Mesenchymal stem cell (in vitro differentiated cells and primary cell): ENCODE measurements around the gene MKI67.

ENCODE experiments used
- DNase-seq: peaks from one replicate; pipeline ENCODE4 v3.0.0-alpha.2; 2013
- H2AFZ ChIP-seq: one replicate; pipeline ENCODE4 v1.6.1; 2013; ENCODE audit warnings: low read depth, mild to moderate bottlenecking, control low read depth, inconsistent platforms, low read length, moderate library complexity
- H2AK5ac ChIP-seq: 2 replicates; pipeline ENCODE4 v1.6.1; 2013; ENCODE audit warnings: low read length, moderate library complexity, mild to moderate bottlenecking, inconsistent platforms; ENCODE audit not compliant: severe bottlenecking
- H2BK120ac ChIP-seq: one replicate; pipeline ENCODE4 v1.6.1; 2013; ENCODE audit warnings: low read depth, mild to moderate bottlenecking, inconsistent platforms, low read length, moderate library complexity
- H2BK12ac ChIP-seq, 2 experiments: one replicate each; pipeline ENCODE4 v1.6.1; 2013; ENCODE audit warnings: inconsistent platforms in 2 of 2, low read length in 2 of 2, mild to moderate bottlenecking in 2 of 2, moderate library complexity in 2 of 2, control low read depth in 1 of 2
- H2BK15ac ChIP-seq: one replicate; pipeline ENCODE4 v1.6.1; 2013; ENCODE audit warnings: mild to moderate bottlenecking, low read depth, inconsistent platforms; ENCODE audit not compliant: poor library complexity, severe bottlenecking
- H2BK5ac ChIP-seq: 2 replicates; pipeline ENCODE4 v1.6.1; 2013; ENCODE audit warnings: low read depth, mild to moderate bottlenecking, low read length, control low read depth, inconsistent platforms; ENCODE audit not compliant: poor library complexity, severe bottlenecking
- H3K14ac ChIP-seq, 2 experiments: one replicate each; pipeline ENCODE4 v1.6.1; 2013; ENCODE audit warnings: inconsistent platforms in 2 of 2, low read length in 2 of 2, control low read depth in 1 of 2, mild to moderate bottlenecking in 1 of 2, moderate library complexity in 1 of 2
- H3K18ac ChIP-seq, 2 experiments: one replicate each; pipeline ENCODE4 v1.6.1; 2013; ENCODE audit warnings: inconsistent platforms in 2 of 2, low read length in 2 of 2, control low read depth in 1 of 2, low read depth in 1 of 2, mild to moderate bottlenecking in 1 of 2
- H3K23ac ChIP-seq, 2 experiments: one replicate each; pipeline ENCODE4 v1.6.1; 2013; ENCODE audit warnings: inconsistent platforms in 2 of 2, low read length in 2 of 2, mild to moderate bottlenecking in 2 of 2, moderate library complexity in 2 of 2, control low read depth in 1 of 2
- H3K27ac ChIP-seq: 2 replicates; pipeline ENCODE4 v1.5.1; 2013; ENCODE audit warnings: mild to moderate bottlenecking, moderate library complexity, low read length, control low read depth, inconsistent platforms; ENCODE audit not compliant: poor library complexity, severe bottlenecking
- H3K27me3 ChIP-seq, 2 experiments: 2 replicates each; pipeline versions ENCODE4 v1.6.1 to v1.7.0; 2013; ENCODE audit warnings: low read length in 2 of 2, mild to moderate bottlenecking in 2 of 2, moderate library complexity in 2 of 2, control low read depth in 1 of 2, inconsistent platforms in 1 of 2; ENCODE audit not compliant: control insufficient read depth in 1 of 2, insufficient read depth in 1 of 2
- H3K36me3 ChIP-seq, 2 experiments: 2 replicates each; pipeline versions ENCODE4 v1.6.1 to v1.7.0; 2013; ENCODE audit warnings: low read length in 2 of 2, control low read depth in 1 of 2, inconsistent platforms in 1 of 2, low read depth in 1 of 2, mild to moderate bottlenecking in 1 of 2; ENCODE audit not compliant: insufficient read depth in 2 of 2, control insufficient read depth in 1 of 2
- H3K4ac ChIP-seq, 2 experiments: one replicate each; pipeline ENCODE4 v1.6.1; 2013; ENCODE audit warnings: inconsistent platforms in 2 of 2, low read length in 2 of 2, mild to moderate bottlenecking in 2 of 2, moderate library complexity in 2 of 2, control low read depth in 1 of 2, low read depth in 1 of 2
- H3K4me1 ChIP-seq: 2 replicates; pipeline ENCODE4 v1.6.1; 2013; ENCODE audit warnings: low read depth, low read length, control low read depth; ENCODE audit not compliant: control insufficient read depth, insufficient read depth
- H3K4me2 ChIP-seq: 2 replicates; pipeline ENCODE4 v1.6.1; 2013; ENCODE audit warnings: low read length, mild to moderate bottlenecking, inconsistent platforms; ENCODE audit not compliant: poor library complexity, severe bottlenecking
- H3K4me3 ChIP-seq, 2 experiments: 2 replicates each; pipeline versions ENCODE4 v1.5.1 to v1.7.0; 2013; ENCODE audit warnings: low read length in 2 of 2, mild to moderate bottlenecking in 2 of 2, control low read depth in 1 of 2, low read depth in 1 of 2; ENCODE audit not compliant: insufficient read depth in 1 of 2
- H3K79me1 ChIP-seq: replicated peaks from 2 replicates; pipeline ENCODE4 v1.6.1; 2013; ENCODE audit warnings: mild to moderate bottlenecking, control low read depth, low read length, inconsistent platforms; ENCODE audit not compliant: poor library complexity, severe bottlenecking
- H3K9ac ChIP-seq: 2 replicates; pipeline ENCODE4 v1.7.0; 2013; ENCODE audit warnings: mild to moderate bottlenecking, low read length, moderate library complexity
- H3K9me3 ChIP-seq: 2 replicates; pipeline ENCODE4 v1.7.0; 2013; ENCODE audit warnings: mild to moderate bottlenecking, low read length; ENCODE audit not compliant: control insufficient read depth
- H4K8ac ChIP-seq: one replicate; pipeline ENCODE4 v1.6.1; 2013; ENCODE audit warnings: inconsistent platforms, mild to moderate bottlenecking, low read length, moderate library complexity
- H4K91ac ChIP-seq: one replicate; pipeline ENCODE4 v1.6.1; 2013; ENCODE audit warnings: mild to moderate bottlenecking, low read length, inconsistent platforms
- WGBS: methylation state at CpG from one replicate; pipeline ENCODE4 v1.1.7; 2013; ENCODE audit warnings: mixed read lengths; 5-methylcytosine and 5-hydroxymethylcytosine counted together

The MKI67 gene

DNA sequence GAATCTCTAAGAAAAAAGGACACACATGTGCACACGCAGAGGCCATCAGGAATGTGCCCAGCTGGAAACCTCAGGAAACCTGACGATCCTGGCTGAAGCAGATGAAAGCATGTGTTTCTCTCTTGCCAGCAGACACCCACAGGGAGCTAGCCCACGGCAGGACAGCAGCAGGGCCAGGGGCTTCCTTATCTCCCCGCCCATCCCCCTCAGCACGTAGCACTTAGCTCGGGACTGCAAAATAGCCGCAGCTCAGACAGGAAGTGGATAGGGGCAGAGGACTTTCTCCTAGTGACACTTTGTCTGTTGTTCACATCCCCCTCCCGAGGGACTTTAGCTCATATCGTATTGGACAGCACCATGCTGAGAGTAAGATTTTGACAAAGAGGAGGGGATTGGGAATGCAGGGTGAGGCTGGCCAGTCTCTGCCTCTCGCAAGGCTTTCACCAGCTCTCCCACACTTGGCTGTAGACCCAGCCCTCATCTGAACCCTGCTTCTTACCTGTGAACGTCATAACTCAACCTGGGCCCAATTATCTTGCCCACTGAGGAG lies 63.8 kb downstream of the MKI67 start:
- H3K27ac ChIP-seq = no peak overlapping the region
- H3K27me3 ChIP-seq = no peaks in the 10 kb centered on the region
- no peak overlapping the region for H2AFZ ChIP-seq
- no peaks in the 10 kb centered on the region for H3K79me1 ChIP-seq
- H4K91ac ChIP-seq = peak overlapping the region; percentile 16
- peak overlapping the region; percentile 69 for H4K8ac ChIP-seq
- H2BK12ac ChIP-seq = peak overlapping the region in 1 of 2 experiments; percentile 42
- WGBS = 39% methylated on average over 10 of the region's 11 CpGs
- no peak overlapping the region for H3K4ac ChIP-seq
- H2AK5ac ChIP-seq = no peak overlapping the region
- H3K18ac ChIP-seq = peak overlapping the region; percentile 30 to 46
- no peak overlapping the region for H2BK5ac ChIP-seq
- H2BK120ac ChIP-seq = no peak overlapping the region
- no peak overlapping the region for H3K4me2 ChIP-seq
- no peak overlapping the region for H3K9ac ChIP-seq
- no peak overlapping the region for H3K4me3 ChIP-seq
- peak; percentile 21 for DNase-seq
- H3K14ac ChIP-seq = no peak overlapping the region
- peaks cover 26% of the 10 kb centered on the region for H3K4me1 ChIP-seq
- no peaks in the 10 kb centered on the region for H3K9me3 ChIP-seq
- H3K23ac ChIP-seq = no peak overlapping the region
- H2BK15ac ChIP-seq = no peak overlapping the region
- H3K36me3 ChIP-seq = peaks cover 26% of the 10 kb centered on the region in 2 experiments

- Histone ChIP-seq H3K14ac (no peak overlapping the region), H3K18ac (peak overlapping the region in 1 of 2 experiments; percentile 37), H4K91ac (no peak overlapping the region), H3K4me3 (no peak overlapping the region), H3K36me3 (peaks cover 18 to 22% of the 10 kb centered on the region in 2 experiments), H3K9ac (no peak overlapping the region), H3K9me3 (no peaks in the 10 kb centered on the region), H2BK15ac (no peak overlapping the region), H3K79me1 (no peaks in the 10 kb centered on the region), H2AK5ac (no peak overlapping the region), H3K4me2 (no peak overlapping the region), H4K8ac (no peak overlapping the region), H3K27ac (no peak overlapping the region), H3K27me3 (no peaks in the 10 kb centered on the region), H3K4me1 (peaks cover 21% of the 10 kb centered on the region), H2BK120ac (no peak overlapping the region), H3K23ac (no peak overlapping the region), H2BK12ac (no peak overlapping the region), H3K4ac (no peak overlapping the region), H2BK5ac (no peak overlapping the region), H2AFZ (no peak overlapping the region)
- DNase-seq = no peak
- WGBS = 83% methylated on average over 14 of the region's 14 CpGs
Observed at GRCh38 chr10:128061306-128062300, 64.6 kb downstream of the MKI67 start.

DNA sequence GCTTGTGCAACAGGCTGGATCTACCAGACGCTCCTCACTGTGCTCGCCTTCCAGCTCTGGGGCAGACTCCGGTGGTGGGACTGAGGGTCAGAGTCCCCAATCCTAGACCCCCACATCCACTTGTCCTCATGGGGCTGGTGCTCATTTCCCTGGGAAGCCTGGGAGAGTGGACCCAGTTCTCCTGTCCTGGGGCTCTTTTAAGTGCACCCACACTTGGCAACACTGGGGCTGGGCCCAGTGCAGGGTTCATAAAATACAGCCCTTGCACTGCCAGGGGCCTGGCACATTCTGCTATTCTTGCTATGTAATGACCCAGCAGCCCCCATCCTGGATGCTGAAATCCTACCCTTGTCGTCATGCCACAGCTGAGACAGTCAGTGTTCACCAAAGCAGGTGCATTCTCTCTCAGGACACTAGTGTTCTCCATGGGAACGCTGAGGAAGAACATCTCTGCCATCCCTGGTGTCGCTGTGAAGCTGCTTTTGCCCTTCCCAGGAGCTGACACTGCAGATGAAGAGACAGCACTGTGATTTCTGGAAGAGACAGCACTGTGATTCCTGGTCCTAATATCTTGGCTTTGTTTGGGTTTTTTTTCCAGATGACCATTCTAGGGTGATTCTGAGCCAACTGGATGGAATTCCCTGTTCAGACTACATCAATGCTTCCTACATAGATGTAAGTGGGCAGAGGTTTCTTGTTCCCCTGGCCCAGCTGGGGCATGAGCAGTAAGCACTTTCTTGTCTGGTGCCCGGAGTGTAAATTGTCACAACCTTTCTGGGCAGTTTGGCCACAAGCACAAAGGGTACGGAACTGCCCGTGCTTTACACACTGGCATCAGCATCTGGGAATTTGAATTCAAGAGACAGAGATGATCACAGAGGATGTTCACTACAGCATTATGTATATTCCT lies 65.6 kb downstream of the MKI67 start:
- DNase-seq = no peak
- no peak overlapping the region for H2AK5ac ChIP-seq
- no peak overlapping the region for H2BK15ac ChIP-seq
- H3K4me2 ChIP-seq = no peak overlapping the region
- no peak overlapping the region for H2BK5ac ChIP-seq
- no peak overlapping the region for H2BK120ac ChIP-seq
- no peak overlapping the region for H3K27ac ChIP-seq
- H4K91ac ChIP-seq = no peak overlapping the region
- no peaks in the 10 kb centered on the region for H3K79me1 ChIP-seq
- no peak overlapping the region for H3K4me3 ChIP-seq
- no peak overlapping the region for H4K8ac ChIP-seq
- H3K18ac ChIP-seq = no peak overlapping the region
- no peak overlapping the region for H2AFZ ChIP-seq
- H3K4ac ChIP-seq = no peak overlapping the region
- WGBS = 97% methylated on average over 9 of the region's 9 CpGs
- H3K23ac ChIP-seq = no peak overlapping the region
- no peak overlapping the region for H3K9ac ChIP-seq
- H3K9me3 ChIP-seq = no peaks in the 10 kb centered on the region
- no peaks in the 10 kb centered on the region for H3K27me3 ChIP-seq
- H3K4me1 ChIP-seq = peaks cover 23% of the 10 kb centered on the region
- H3K36me3 ChIP-seq = peaks cover 17 to 22% of the 10 kb centered on the region in 2 experiments
- no peak overlapping the region for H3K14ac ChIP-seq
- H2BK12ac ChIP-seq = no peak overlapping the region
